SK-N-SH treated with all-trans-retinoic acid at 6 μM for 48 hours (cell line): ENCODE measurements around the gene ATG2B.

Experiments
- ATAC-seq: fragments of 200-7000 bp; cut with Tn5 transposase; 3 replicates; pipeline ENCODE4 v1.9.1; 2020; ENCODE audit warnings: mild to moderate bottlenecking, moderate library complexity
- ARNTL ChIP-seq: fragments of 450-650 bp; formaldehyde crosslinking; IDR thresholded peaks from 2 replicates; pipeline ENCODE4 v1.5.0; 2020; ENCODE audit warnings: low read depth, mild to moderate bottlenecking, moderate library complexity, borderline replicate concordance
- BACH2 ChIP-seq: fragments of 250-450 bp; sonication (Bioruptor Pico); IDR thresholded peaks from 2 replicates; pipeline ENCODE4 v1.9.0; 2021; ENCODE audit warnings: mild to moderate bottlenecking, borderline replicate concordance
- CSDC2 ChIP-seq: fragments of 250-450 bp; sonication (Bioruptor Pico); IDR thresholded peaks from 2 replicates; pipeline ENCODE4 v1.5.0; 2020; ENCODE audit warnings: mild to moderate bottlenecking, moderate library complexity
- ESRRG ChIP-seq: fragments of 250-450 bp; sonication (Bioruptor Pico); IDR thresholded peaks from 2 replicates; pipeline ENCODE4 v1.6.1; 2021; ENCODE audit warnings: mild to moderate bottlenecking
- GLIS3 ChIP-seq: fragments of 250-450 bp; sonication (Bioruptor Pico); IDR thresholded peaks from 2 replicates; pipeline ENCODE4 v1.5.0; 2020; ENCODE audit warnings: mild to moderate bottlenecking, moderate library complexity
- ISL1 ChIP-seq: fragments of 250-450 bp; sonication (Bioruptor Pico); IDR thresholded peaks from 2 replicates; pipeline ENCODE4 v2.1.2; 2022; ENCODE audit warnings: mild to moderate bottlenecking, moderate library complexity
- OSR1 ChIP-seq: fragments of 250-450 bp; sonication (Bioruptor Pico); IDR thresholded peaks from 2 replicates; pipeline ENCODE4 v1.8.0; 2022; ENCODE audit warnings: moderate library complexity, mild to moderate bottlenecking, inconsistent platforms
- PPARA ChIP-seq: fragments of 250-450 bp; sonication (Bioruptor Pico); IDR thresholded peaks from 2 replicates; pipeline ENCODE4 v1.5.0; 2020; ENCODE audit warnings: mild to moderate bottlenecking, borderline replicate concordance
- RARB ChIP-seq: fragments of 250-450 bp; sonication (Bioruptor Pico); IDR thresholded peaks from 2 replicates; pipeline ENCODE4 v1.8.0; 2021; ENCODE audit warnings: mild to moderate bottlenecking, moderate library complexity
- TCF4 ChIP-seq: fragments of 250-450 bp; sonication (Bioruptor Pico); IDR thresholded peaks from 2 replicates; pipeline ENCODE4 v1.8.0; 2021; ENCODE audit warnings: mild to moderate bottlenecking, moderate library complexity, borderline replicate concordance
- TOX ChIP-seq: fragments of 250-450 bp; sonication (Bioruptor Pico); IDR thresholded peaks from 2 replicates; pipeline ENCODE4 v1.8.0; 2021; ENCODE audit warnings: mild to moderate bottlenecking, moderate library complexity, borderline replicate concordance
- ZC3H10 ChIP-seq: fragments of 250-450 bp; sonication (Bioruptor Pico); IDR thresholded peaks from 2 replicates; pipeline ENCODE4 v1.5.1; 2021; ENCODE audit warnings: mild to moderate bottlenecking, moderate library complexity
- ZFP3 ChIP-seq: fragments of 250-450 bp; sonication (Bioruptor Pico); IDR thresholded peaks from 2 replicates; pipeline ENCODE4 v1.5.0; 2020; ENCODE audit warnings: mild to moderate bottlenecking, moderate library complexity
- ZFP30 ChIP-seq: fragments of 450-650 bp; formaldehyde crosslinking; IDR thresholded peaks from 2 replicates; pipeline ENCODE4 v1.5.0; 2022; ENCODE audit warnings: mild to moderate bottlenecking, moderate library complexity
- ZNF565 ChIP-seq: fragments of 450-650 bp; formaldehyde crosslinking; conservative IDR thresholded peaks from 2 replicates; pipeline ENCODE4 v1.5.0; 2020; ENCODE audit warnings: low read depth, mild to moderate bottlenecking, moderate library complexity
- ZNF70 ChIP-seq: fragments of 450-650 bp; formaldehyde crosslinking; IDR thresholded peaks from 2 replicates; pipeline ENCODE4 v1.5.0; 2020; ENCODE audit warnings: mild to moderate bottlenecking, moderate library complexity
- ZNF8 ChIP-seq: fragments of 450-650 bp; formaldehyde crosslinking; IDR thresholded peaks from 2 replicates; pipeline ENCODE4 v1.5.0; 2020; ENCODE audit warnings: mild to moderate bottlenecking, moderate library complexity
- TF ChIP-seq, protein P1 (sequence below): fragments of 250-450 bp; sonication (Bioruptor Pico); IDR thresholded peaks from 2 replicates; pipeline ENCODE4 v1.5.1; 2020; ENCODE audit warnings: low read depth, mild to moderate bottlenecking, moderate library complexity
- TF ChIP-seq, protein P2 (sequence below): fragments of 250-450 bp; sonication (Bioruptor Pico); IDR thresholded peaks from 2 replicates; pipeline ENCODE4 v1.8.0; 2021; ENCODE audit warnings: low read depth, mild to moderate bottlenecking, moderate library complexity, borderline replicate concordance
- TF ChIP-seq, protein P3 (sequence below): fragments of 250-450 bp; sonication (Bioruptor Pico); IDR thresholded peaks from 2 replicates; pipeline ENCODE4 v1.5.1; 2021; ENCODE audit warnings: mild to moderate bottlenecking, moderate library complexity
- TF ChIP-seq, protein P4 (sequence below): fragments of 250-450 bp; sonication (Bioruptor Pico); IDR thresholded peaks from 2 replicates; pipeline ENCODE4 v1.5.0; 2020; ENCODE audit warnings: mild to moderate bottlenecking, moderate library complexity
- TF ChIP-seq, protein P5 (sequence below): fragments of 250-450 bp; sonication (Bioruptor Pico); IDR thresholded peaks from 2 replicates; pipeline ENCODE4 v1.8.0; 2020; ENCODE audit warnings: mild to moderate bottlenecking, moderate library complexity, borderline replicate concordance

Gene ATG2B

DNA sequence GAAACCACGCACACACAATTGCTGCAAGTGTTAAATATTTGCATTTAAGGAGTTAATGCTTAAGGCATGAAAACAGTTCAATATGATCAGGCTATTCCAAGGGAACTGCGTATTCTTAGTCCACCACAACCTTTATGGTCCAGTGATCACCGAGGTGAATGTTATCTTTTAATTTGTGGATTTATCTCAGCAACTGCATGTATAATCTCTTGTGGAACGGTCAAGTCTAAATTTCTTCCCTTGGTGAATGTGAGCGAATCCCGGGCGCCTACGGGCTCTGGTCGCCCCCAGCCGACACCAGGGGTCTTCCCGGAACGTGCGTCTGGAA is 27.8 kb upstream of the ATG2B start:
- ATAC-seq: no peak; the same call in 2 of the 3 replicates

DNA sequence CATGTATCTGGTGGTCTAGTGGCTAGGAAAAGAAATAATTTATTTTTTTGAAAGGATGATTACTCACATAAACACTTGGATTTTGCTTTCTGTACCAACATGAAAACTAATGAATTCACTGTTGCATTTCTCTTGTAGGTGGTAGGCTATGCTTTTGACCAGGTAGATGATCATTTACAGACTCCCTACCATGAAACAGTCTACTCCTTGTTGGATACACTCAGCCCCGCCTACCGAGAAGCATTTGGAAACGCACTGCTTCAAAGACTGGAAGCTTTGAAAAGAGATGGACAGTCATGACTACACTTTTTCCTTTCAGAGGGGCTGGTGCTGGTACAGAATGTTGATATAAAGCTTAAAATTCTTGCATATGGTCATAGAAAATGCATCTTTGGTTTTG is 22.2 kb upstream of the ATG2B start:
- no peak for ATAC-seq
- no peak for TF ChIP-seq ZNF565 (CRISPR knock-in tag)
- TF ChIP-seq, protein P1, sequence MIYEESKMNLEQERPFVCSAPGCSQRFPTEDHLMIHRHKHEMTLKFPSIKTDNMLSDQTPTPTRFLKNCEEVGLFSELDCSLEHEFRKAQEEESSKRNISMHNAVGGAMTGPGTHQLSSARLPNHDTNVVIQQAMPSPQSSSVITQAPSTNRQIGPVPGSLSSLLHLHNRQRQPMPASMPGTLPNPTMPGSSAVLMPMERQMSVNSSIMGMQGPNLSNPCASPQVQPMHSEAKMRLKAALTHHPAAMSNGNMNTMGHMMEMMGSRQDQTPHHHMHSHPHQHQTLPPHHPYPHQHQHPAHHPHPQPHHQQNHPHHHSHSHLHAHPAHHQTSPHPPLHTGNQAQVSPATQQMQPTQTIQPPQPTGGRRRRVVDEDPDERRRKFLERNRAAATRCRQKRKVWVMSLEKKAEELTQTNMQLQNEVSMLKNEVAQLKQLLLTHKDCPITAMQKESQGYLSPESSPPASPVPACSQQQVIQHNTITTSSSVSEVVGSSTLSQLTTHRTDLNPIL (CRISPR knock-in tag): no peak
- TF ChIP-seq RARB: no peak
- no peak for TF ChIP-seq PPARA
- TF ChIP-seq, protein P2, sequence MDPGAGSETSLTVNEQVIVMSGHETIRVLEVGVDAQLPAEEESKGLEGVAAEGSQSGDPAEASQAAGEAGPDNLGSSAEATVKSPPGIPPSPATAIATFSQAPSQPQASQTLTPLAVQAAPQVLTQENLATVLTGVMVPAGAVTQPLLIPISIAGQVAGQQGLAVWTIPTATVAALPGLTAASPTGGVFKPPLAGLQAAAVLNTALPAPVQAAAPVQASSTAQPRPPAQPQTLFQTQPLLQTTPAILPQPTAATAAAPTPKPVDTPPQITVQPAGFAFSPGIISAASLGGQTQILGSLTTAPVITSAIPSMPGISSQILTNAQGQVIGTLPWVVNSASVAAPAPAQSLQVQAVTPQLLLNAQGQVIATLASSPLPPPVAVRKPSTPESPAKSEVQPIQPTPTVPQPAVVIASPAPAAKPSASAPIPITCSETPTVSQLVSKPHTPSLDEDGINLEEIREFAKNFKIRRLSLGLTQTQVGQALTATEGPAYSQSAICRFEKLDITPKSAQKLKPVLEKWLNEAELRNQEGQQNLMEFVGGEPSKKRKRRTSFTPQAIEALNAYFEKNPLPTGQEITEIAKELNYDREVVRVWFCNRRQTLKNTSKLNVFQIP (CRISPR knock-in tag): no peak
- TF ChIP-seq, protein P3, sequence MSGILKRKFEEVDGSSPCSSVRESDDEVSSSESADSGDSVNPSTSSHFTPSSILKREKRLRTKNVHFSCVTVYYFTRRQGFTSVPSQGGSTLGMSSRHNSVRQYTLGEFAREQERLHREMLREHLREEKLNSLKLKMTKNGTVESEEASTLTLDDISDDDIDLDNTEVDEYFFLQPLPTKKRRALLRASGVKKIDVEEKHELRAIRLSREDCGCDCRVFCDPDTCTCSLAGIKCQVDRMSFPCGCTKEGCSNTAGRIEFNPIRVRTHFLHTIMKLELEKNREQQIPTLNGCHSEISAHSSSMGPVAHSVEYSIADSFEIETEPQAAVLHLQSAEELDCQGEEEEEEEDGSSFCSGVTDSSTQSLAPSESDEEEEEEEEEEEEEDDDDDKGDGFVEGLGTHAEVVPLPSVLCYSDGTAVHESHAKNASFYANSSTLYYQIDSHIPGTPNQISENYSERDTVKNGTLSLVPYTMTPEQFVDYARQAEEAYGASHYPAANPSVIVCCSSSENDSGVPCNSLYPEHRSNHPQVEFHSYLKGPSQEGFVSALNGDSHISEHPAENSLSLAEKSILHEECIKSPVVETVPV (CRISPR knock-in tag): no peak
- TF ChIP-seq, protein P4, sequence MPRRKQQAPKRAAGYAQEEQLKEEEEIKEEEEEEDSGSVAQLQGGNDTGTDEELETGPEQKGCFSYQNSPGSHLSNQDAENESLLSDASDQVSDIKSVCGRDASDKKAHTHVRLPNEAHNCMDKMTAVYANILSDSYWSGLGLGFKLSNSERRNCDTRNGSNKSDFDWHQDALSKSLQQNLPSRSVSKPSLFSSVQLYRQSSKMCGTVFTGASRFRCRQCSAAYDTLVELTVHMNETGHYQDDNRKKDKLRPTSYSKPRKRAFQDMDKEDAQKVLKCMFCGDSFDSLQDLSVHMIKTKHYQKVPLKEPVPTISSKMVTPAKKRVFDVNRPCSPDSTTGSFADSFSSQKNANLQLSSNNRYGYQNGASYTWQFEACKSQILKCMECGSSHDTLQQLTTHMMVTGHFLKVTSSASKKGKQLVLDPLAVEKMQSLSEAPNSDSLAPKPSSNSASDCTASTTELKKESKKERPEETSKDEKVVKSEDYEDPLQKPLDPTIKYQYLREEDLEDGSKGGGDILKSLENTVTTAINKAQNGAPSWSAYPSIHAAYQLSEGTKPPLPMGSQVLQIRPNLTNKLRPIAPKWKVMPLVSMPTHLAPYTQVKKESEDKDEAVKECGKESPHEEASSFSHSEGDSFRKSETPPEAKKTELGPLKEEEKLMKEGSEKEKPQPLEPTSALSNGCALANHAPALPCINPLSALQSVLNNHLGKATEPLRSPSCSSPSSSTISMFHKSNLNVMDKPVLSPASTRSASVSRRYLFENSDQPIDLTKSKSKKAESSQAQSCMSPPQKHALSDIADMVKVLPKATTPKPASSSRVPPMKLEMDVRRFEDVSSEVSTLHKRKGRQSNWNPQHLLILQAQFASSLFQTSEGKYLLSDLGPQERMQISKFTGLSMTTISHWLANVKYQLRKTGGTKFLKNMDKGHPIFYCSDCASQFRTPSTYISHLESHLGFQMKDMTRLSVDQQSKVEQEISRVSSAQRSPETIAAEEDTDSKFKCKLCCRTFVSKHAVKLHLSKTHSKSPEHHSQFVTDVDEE (CRISPR knock-in tag): no peak
- TF ChIP-seq GLIS3 (CRISPR knock-in tag): no peak
- no peak for TF ChIP-seq ARNTL
- TF ChIP-seq BACH2 (CRISPR knock-in tag): no peak
- TF ChIP-seq TCF4 (CRISPR knock-in tag): no peak

More for the DNA sequence above, 27.8 kb upstream of the ATG2B start:
- TF ChIP-seq CSDC2 (CRISPR knock-in tag): no peak
- TF ChIP-seq TOX (CRISPR knock-in tag): no peak
- TF ChIP-seq, protein P2 (CRISPR knock-in tag): no peak
- no peak for TF ChIP-seq OSR1 (CRISPR knock-in tag)
- TF ChIP-seq ARNTL: no peak
- no peak for TF ChIP-seq GLIS3 (CRISPR knock-in tag)
- TF ChIP-seq, protein P5, sequence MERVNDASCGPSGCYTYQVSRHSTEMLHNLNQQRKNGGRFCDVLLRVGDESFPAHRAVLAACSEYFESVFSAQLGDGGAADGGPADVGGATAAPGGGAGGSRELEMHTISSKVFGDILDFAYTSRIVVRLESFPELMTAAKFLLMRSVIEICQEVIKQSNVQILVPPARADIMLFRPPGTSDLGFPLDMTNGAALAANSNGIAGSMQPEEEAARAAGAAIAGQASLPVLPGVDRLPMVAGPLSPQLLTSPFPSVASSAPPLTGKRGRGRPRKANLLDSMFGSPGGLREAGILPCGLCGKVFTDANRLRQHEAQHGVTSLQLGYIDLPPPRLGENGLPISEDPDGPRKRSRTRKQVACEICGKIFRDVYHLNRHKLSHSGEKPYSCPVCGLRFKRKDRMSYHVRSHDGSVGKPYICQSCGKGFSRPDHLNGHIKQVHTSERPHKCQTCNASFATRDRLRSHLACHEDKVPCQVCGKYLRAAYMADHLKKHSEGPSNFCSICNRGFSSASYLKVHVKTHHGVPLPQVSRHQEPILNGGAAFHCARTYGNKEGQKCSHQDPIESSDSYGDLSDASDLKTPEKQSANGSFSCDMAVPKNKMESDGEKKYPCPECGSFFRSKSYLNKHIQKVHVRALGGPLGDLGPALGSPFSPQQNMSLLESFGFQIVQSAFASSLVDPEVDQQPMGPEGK (CRISPR knock-in tag): no peak
- TF ChIP-seq ZNF565 (CRISPR knock-in tag): no peak
- TF ChIP-seq BACH2 (CRISPR knock-in tag): no peak
- TF ChIP-seq ZNF8 (CRISPR knock-in tag): no peak
- no peak for TF ChIP-seq TCF4 (CRISPR knock-in tag)
- no peak for TF ChIP-seq ISL1 (CRISPR knock-in tag)
- TF ChIP-seq ZC3H10 (CRISPR knock-in tag): no peak
- no peak for TF ChIP-seq ZFP3 (CRISPR knock-in tag)
- TF ChIP-seq, protein P4 (CRISPR knock-in tag): no peak
- no peak for TF ChIP-seq RARB
- TF ChIP-seq ZNF70 (CRISPR knock-in tag): no peak
- TF ChIP-seq, protein P1 (CRISPR knock-in tag): no peak
- TF ChIP-seq ESRRG (CRISPR knock-in tag): no peak
- TF ChIP-seq ZFP30 (CRISPR knock-in tag): no peak
